ENCODE results near the gene RC3H1. TPM values are rescaled to one million over a fixed set of nuclear protein-coding genes. Genes with fewer than 3 reads are reported as not detected.

RC3H1 gene
- total and polyA plus RNA-seq, 3 experiments from 2014 or later: 5.4 to 40.5 (median 39.7) TPM

Other genes with a start within 250 kb of the RC3H1 start
- gene DARS2, start 197.7 kb downstream of the RC3H1 start, total RNA-seq: 10 to 100 TPM; 39.4 to 42.5 TPM
- gene DARS2, start 197.7 kb downstream of the RC3H1 start, polyA plus RNA-seq: 9.4 TPM
- 10 to 100 TPM; 24.9 to 27.4 TPM for gene CENPL, start 197.5 kb downstream of the RC3H1 start, total RNA-seq
- gene CENPL, start 197.5 kb downstream of the RC3H1 start, polyA plus RNA-seq: 6.2 TPM
- gene GAS5, start 154.4 kb downstream of the RC3H1 start, total RNA-seq: 1,000 to 10,000 TPM; 1,056 to 1,102 TPM
- gene GAS5, start 154.4 kb downstream of the RC3H1 start, polyA plus RNA-seq: 245 TPM
- gene ZBTB37, start 154.0 kb downstream of the RC3H1 start, total RNA-seq: 10 to 100 TPM; 10.4 to 11.0 TPM
- gene ZBTB37, start 154.0 kb downstream of the RC3H1 start, polyA plus RNA-seq: 1.3 TPM
- gene SERPINC1, start 105.0 kb downstream of the RC3H1 start, total RNA-seq: not detected
- gene SERPINC1, start 105.0 kb downstream of the RC3H1 start, polyA plus RNA-seq: not detected
- gene RABGAP1L, start 137.2 kb upstream of the RC3H1 start, total RNA-seq: 10 to 100 TPM; 41.7 to 42.7 TPM
- gene RABGAP1L, start 137.2 kb upstream of the RC3H1 start, polyA plus RNA-seq: 78.5 TPM